ENCODE results near the gene RAB6B.

The RAB6B gene

GRCh38 chr3:133775835-133776234, 119.8 kb downstream of the RAB6B start:
- no peak for DNase-seq (ENCODE audit: low read depth in 1 of 2, low spot score in 1 of 2)

GRCh38 chr3:133775309-133775708, 120.4 kb downstream of the RAB6B start:
- no peak for DNase-seq (ENCODE audit: low read depth in 1 of 2, low spot score in 1 of 2)

Data from stimulated activated CD4-positive, alpha-beta T cell treated with anti-CD3 and anti-CD28 coated beads, Interleukin-15, amount 100 ng/mL, for 1 hour (primary cell).